Stimulated activated CD8-positive, alpha-beta memory T cell treated with anti-CD3 and anti-CD28 coated beads, Interleukin-2, amount 100 ng/mL, for 1 hour (primary cell): Measurements from ENCODE around the gene SELENOV.

Source experiments
- DNase-seq, 2 donors: peaks; one replicate each; pipeline ENCODE4 v3.0.0-alpha.2; 2020; ENCODE audit warnings: low read depth in 2 of 2

Gene SELENOV

DNA sequence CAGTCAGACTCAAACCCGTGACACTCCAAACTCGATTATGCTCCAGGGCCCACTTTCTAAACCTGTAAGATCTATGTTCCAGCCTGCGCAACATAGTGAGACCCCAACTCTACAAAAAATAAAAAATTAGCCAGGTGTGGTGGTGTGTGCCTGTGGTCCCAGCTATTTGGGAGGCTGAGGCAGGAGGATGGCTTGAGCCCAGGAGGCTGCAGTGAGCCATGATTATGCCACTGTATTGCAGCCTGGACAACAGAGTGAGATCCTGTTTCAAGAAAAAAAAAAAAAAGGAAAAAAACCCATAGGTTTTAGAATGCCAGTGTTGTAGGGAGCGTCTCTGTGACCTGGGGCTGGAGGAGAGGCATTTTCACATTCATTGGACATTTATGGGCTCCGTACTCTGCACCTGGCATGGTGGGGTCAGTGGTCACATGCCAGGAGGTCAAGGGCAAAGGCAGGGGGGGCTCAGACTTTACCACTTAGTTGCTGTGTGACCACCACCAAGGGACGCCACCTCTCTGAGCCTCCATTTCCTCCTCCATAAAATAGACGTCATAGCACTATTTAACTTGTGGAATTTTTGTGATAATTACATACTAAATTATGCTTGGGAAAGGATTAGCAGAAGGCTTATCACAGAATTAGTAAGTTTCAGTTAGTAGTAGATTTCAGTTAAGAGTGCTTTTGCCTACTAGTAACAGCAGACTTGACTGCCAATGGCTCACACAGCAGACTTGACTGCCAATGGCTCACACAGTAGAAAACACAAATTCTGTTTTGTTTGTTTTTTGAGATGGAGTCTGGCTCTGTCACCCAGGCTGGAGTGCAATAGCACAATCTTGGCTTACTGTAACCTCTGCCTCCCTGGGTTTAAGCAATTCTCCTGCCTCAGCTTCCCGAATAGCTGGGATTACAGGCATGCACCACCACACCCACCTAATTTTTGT lies 5.9 kb downstream of the SELENOV start:
- no peak for DNase-seq

- DNase-seq: no peak
Measured at GRCh38 chr19:39524495-39524894, 9.6 kb downstream of the SELENOV start.

GRCh38 chr19:39525205-39525604 lies 10.3 kb downstream of the SELENOV start:
- DNase-seq: no peak

GRCh38 chr19:39531834-39532232 lies 16.9 kb downstream of the SELENOV start:
- DNase-seq: no peak

DNA sequence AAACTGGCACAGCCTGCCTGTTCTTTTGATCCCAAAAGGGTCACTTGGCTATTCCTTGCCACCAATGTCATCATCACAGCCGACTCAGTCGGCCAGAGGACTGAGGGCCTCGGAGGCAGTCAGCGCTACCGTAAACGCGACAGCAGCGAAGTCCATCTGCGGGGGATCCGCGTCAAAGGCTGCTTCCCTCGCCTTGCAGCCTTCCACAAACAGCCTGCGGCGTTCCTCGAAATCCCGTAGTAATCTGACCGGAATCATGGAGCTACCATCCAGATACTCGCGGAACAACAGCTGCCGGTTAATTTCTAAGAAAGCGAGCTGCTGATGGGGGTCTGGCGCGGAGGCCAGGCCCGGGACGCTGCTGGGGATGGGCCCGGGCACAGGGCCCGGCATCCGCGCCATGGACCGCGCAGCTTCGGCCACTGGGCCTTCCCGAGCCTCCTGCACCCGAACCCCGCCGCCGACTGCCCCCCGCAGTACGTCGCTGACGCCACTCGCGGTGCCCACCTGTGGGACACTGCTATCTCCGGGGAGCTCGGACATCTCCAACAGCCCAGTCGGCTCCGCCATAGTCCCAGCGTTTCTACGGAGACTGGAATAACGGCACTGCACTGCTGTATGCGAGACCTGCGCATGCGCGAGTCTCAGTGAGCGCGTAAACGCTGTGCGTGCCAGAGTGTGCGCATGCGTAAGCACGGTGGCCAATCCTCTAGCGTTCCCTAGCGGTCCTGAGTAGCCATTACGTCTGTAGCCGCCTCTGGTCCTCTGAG lies 17.5 kb downstream of the SELENOV start, which contains the start of gene EID2B:
TSS of gene EID2B (minus strand) at position 620 of the 770 bp plus-strand sequence. CDS start at position 570, 50 bp downstream.
- peak; percentile 87 to 90 for DNase-seq

DNA sequence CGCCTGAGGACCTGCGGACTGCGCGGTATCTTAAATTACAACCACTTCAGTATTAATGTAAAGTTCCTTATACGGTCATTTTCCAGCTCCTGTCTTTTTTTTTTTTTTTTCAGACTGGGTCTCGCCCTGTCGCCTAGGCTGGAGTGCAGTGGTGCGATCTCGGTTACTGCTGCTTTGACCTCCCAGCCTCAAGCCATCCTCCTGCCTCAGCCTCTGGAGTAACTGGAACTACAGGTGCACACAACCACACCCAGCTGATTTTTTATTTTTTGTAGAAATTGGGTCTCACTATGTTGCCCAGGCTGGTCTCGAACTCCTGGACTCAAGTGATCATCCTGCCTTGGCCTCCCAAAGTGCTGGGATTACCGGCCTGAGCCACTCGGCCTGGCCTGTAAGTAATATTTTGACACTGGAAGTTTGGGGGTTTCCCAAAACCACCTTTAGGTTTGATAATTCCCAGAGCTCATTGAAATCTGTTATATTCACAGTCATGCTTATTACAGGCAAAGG lies 18.1 kb downstream of the SELENOV start:
- DNase-seq: no peak

DNA sequence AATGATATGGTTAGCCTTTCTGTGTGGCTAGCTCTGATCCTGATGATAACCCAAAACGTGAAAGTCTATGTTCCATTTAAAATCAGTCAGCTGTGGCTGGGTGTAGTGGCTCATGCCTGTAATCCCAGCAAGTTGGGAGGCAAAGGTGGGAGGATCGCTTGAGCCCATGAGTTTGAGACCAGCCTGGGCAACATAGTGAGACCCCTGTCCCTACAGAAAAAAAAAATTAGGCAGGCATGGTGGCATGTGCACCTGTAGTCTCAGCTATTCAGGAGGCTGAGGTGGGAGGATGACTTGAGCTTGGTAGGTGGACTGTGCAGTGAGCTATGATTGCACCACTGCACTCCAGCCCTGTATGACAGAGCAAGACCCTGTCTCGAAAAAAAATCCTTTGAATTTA lies 18.9 kb downstream of the SELENOV start:
- no peak for DNase-seq

- DNase-seq: no peak
Measured at GRCh38 chr19:39539165-39539517, 24.2 kb downstream of the SELENOV start.

DNA sequence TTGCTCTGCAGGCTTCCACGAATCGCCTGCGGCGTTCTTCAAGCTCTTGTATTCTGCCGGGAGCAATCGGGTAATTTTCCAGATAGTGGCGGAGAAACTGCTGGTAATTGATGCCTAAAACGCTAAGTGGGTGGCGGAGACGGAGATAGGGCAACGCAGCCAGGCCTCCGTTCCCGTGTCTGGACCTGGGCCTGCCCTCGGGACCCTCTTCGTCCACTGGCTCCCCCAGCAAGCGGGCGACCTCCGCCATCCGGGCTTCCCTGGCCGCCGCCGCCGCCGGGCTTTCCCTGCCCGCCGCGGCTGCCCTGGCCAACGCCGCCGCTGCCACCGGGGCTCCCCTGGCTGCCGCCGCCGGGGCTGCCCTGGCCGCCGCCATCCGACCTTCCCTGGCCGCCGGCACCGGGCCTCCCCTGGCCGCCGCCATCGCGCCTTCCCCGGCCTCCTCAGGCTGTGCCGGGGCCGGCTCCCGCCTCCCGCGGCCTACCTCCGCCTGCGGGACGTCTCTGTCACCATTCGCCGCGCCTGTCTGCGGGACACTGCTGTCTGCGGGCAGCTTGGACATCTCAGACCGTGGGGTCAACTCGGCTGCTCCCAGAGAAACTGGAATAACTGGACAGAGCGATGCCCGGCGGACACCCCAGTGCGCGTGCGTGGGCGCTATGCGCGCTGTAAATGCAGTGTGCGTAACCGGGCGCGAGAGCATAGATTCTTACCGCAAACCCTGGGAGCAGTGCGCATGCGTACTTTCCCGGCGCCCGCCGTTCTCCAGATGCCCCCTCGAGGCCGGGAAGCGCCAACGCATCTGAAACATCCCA lies 24.8 kb downstream of the SELENOV start, which contains the start of gene EID2:
TSS of gene EID2 (minus strand) at position 644 of the 815 bp plus-strand sequence. CDS start at position 562, 82 bp downstream.
- peak; percentile 89 to 93 for DNase-seq

DNA sequence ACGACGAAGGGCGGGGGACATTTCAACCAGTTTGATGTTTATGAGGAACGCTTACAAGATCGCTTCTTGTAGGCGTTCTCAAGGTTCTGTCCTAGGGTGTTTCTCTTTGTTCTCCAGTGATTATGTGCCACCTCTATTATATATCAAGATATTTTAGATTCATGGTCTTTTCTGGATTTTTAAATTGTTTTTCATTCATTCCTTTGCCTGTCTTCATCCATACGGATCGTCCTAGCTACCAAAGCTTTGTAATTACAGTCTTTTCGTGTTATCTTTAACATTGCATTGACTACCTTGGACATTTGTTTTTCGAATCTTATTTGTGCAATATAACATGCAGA lies 25.4 kb downstream of the SELENOV start:
- DNase-seq: no peak

- no peak for DNase-seq
Measured at GRCh38 chr19:39542206-39542605, 27.3 kb downstream of the SELENOV start.

- no peak for DNase-seq
Measured at GRCh38 chr19:39543477-39543857, 28.5 kb downstream of the SELENOV start.

GRCh38 chr19:39544226-39544903 lies 29.4 kb downstream of the SELENOV start:
- DNase-seq: no peak

GRCh38 chr19:39544911-39545310 lies 30.0 kb downstream of the SELENOV start:
- DNase-seq: no peak

DNA sequence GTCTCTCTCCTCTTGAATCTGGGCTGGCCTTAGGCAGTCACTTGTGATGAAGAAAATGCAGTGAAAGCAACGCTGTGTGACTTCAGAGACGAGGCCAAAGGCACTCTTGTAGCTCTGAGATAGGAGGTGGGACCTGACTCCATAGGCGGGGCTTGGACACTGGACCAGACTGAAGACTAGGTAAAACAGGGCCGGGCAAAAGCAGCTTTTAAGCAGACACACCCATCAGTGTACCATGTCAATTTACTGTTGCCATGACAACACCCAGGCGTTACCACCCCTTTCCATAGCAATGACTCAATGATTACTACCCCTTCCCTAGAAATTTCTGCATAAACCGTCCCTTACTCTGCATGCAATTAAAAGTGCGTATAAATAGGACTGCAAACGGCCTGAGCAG lies 31.7 kb downstream of the SELENOV start:
- no peak for DNase-seq

GRCh38 chr19:39550197-39550596 lies 35.3 kb downstream of the SELENOV start:
- no peak for DNase-seq

GRCh38 chr19:39553082-39553652 lies 38.2 kb downstream of the SELENOV start:
- DNase-seq: no peak

- DNase-seq: no peak
Measured at GRCh38 chr19:39554701-39555311, 39.9 kb downstream of the SELENOV start.

DNA sequence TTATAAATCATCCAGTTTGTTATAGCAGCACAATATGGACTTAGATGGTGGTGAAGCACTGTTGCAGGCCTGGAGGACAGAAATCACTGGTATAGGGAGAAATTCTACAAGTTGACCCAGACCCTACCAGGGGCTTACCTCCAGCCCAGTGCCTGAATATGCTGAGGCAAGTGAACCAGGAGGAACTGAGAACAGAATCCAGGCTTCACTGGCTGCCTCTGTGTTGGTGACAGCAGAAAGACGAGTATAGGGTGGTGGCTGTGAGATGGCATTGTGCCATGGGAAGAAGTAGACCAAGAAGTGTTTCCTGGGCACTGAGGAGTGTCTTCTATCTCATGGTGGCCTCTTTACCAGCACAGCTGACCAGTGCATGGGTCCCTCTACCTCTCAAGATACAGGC lies 40.9 kb downstream of the SELENOV start:
- no peak for DNase-seq
